ENCODE results near the gene PTH2R.

GRCh38 chr2:208501206-208501605 lies 94.6 kb downstream of the PTH2R start:
- TF ChIP-seq CTCF (conservative IDR thresholded peaks at IDR 0.05) (no peak), ZFX (IDR thresholded peaks at IDR 0.05) (no peak)

Data from C4-2B (cell line).